Kidney glomerular epithelial cell (primary cell): Measurements from ENCODE around the gene PZP.
"Not testable (repeated sequence)": the region's sequence is repeated elsewhere in the genome, so short reads cannot be mapped to it uniquely, and the experiment has no call there.

Experiments used
- DNase-seq: peaks from one replicate; lab custom pipeline; 2025; lab: John Stamatoyannopoulos, UW

The PZP gene

GRCh38 chr12:9208229-9208628, at the start of gene PZP:
TSS of gene PZP (minus strand) at chr12:9208395. CDS start at chr12:9208341, 54 bp downstream.
- DNase-seq, result no peak

DNA sequence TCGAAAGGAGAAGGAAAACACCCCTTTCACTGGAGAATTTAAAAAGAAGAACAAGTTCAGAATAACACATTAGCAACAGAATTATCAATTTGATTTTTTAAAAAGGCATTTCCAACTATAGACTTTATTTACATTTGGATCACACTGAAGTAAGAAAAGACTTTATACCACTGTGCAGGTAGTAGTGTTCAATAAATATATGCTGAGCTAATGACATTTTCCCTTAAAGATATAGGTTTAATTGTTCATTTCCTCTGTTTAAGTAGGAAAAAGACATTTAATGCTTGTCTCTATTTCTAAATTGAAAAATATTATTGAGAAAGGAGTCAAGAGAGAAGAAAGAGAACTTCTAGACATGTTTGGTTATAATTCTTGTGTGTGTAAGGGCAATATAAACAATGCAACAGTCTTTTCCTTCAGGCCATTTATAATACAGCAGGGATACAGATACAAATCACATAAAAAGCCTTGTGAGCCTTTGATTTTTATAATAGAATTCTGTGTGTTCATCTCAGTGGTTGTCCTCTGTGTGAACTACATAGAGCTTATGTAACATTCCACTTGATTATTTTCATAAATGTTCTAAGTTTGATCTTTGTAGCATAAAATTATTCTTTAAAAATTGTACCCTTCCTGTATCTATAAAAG, 48.7 kb upstream of the PZP start:
- DNase-seq, result no peak

DNA sequence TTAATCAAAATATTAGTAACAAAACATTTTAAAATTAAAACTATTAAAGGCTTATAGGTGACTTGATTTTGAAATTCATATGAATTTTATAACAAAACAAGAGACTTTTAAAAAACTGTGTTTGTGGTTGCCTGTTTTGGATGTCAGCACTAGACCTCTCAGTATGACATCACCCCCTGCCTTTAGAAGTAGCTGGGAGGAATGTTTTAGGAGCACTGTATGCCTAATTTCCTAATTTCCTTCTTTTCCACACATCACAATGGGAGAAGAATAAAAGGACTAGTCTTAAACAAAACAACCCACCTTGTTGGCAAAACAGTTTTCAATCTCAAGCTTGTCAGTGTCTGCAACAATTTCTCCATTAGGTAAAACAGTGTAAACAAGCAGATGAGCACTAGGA, 48.1 kb upstream of the PZP start:
- no peak for DNase-seq

- DNase-seq, result no peak
Observed at GRCh38 chr12:9255837-9256236, 47.6 kb upstream of the PZP start.

DNA sequence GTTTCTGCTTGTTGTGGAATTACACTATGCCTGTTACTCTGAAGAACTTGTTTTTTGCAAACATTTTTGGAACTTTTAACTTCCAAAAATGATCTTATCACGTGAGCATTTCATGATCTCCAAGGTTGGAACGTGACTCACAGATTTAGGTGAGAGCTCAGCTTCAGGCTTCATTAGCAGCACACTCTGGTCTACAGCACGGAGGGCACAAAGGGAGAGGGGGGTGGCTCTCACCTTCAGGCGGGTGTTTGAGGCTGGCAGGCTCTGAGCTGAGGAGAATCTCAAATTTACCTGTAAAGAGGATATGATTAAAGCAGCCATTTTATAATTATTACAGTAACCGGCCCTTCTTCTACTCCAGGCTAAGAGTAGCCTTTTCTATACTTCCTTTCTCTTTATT, 45.3 kb upstream of the PZP start:
- no peak for DNase-seq

- DNase-seq, result not testable (repeated sequence)
Observed at GRCh38 chr12:9252791-9253190, 44.6 kb upstream of the PZP start.

GRCh38 chr12:9252256-9252655, 44.1 kb upstream of the PZP start:
- DNase-seq, result no peak

DNA sequence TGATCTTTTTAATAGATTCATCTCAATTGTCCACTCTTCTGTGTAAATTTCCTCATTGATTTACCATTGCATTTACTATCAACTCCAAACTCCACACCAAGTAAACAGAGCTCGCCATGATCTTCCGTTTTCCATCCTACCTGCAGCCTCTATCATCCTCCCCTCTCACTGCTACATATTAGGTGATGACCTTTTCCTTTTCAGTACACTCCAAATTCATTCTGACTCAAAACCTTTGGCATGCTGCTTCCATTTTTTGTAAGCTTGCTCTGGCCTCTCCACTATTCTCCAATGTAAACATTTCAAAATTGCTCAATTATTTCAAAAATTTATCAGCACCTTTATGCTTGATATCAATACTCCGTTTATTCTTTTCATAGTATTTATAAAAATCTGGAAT, 40.2 kb upstream of the PZP start:
- DNase-seq, result no peak

DNA sequence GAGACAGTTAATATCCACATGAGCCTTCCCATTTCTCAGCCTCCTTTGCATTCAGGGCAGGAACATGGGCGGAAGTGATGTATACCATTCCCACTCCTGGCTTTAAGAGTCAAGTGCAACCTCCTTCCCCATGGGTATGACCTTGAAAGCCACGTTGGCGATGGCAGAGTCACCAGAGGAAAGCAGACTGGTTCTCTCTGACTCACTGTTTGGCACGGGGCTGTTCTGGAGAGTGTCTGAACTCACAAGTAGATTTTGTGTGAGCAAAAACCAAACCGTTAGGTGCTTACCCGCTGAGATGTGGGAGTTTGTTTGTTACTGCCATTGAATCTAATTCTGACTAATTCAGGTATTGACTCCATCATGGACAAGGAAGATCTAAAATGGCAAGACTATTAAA, 36.7 kb upstream of the PZP start:
- no peak for DNase-seq

DNA sequence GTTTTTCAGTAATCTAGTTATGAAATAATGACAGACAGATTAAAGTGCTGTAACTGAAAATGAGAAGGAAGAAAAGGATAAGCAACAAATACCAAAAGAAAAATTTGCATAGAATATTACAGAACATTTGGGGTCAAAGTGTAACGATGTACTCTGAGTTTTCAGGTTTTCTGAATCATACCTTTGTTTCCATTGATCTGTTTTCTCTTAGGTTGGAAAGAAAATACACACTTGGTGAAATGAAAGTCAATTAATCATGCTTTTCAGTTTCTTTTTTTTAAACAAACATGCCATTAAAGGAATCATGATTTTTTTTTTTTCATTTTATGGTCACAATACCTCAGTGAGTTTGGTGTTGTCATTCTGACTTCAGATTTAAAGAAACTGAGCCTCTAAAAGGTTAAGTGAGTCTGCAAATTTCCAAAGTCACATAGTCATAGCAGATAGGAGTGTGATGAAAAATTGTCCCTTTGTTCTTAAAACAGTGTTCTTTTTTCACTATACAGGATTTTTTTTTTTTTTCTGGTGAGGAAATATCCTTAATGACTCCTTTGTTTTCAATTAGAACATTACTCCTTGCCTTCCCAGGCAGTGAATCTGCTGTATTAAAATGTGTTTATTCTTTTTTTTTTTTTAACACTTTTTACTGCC, 35.9 kb upstream of the PZP start:
- no peak for DNase-seq

DNA sequence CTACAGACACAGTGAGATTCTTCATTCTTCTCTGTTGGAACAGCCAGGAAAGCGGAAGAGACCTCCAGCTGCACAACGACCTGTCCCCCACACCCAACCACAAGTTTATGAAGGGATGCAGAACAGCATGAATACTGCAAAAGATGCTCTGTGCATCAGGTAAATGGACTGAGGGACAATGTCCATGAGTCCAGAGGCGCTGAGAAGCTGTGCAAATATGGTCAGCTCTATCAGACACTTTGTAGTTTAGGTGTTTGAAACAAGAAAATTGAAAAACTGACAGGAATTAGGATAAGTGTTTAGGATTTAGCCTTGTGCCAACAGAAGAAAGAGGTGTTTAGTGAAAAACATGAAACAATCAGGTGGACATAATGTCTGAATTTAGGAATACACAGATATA, 33.1 kb upstream of the PZP start:
- DNase-seq, result no peak

DNA sequence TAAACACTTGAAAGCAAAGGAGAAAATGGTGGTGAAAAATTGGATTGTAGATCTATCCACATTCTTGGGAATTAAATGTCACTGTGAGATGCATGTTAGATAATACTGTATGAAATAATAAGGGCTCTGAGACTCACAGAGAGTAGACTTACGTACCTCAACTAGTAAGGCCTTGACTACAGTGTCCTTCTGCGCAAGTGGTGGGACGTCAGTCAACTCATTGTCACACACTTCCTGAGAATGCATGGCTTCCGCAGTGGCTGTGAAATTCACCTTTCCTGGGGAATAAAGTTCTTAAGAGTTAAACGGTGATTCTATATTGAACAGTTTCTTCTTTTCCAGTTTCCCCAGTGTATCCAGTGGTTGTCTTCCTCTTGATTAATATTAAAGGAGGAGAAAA, 32.6 kb upstream of the PZP start:
- DNase-seq, result no peak

DNA sequence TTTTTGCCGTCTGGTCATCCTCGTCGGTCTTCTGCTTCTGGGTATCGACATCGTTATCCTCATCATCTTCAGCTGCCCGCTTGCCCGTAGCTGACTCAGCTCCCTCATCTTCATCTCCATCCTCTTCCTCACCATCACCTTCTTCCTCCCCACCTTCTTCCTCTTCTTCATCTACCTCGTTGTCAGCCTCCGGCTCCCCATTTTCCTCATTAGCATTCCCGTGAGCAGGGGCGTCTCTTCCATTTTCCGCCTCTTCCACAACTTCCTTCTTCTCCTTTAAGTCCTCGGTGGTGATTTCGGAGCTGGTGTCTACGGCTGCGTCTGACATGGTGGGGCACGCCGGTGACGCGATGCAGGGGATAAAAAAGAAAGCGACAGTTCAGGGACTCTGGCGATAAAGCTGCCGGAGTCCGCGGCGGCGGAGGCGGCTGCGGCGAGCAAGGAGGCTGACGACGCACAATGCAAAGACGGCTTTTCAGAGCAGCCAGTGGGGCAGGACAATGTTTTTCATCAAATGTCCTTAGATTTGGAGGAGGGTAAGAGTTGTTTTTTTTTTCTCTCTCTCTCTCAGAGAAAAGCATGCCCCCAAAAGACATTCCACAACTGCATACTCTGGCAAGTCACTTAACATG, 31.9 kb upstream of the PZP start:
- DNase-seq, result not testable (repeated sequence)

- no peak for DNase-seq
Observed at GRCh38 chr12:9237286-9237685, 29.1 kb upstream of the PZP start.

- no peak for DNase-seq
Observed at GRCh38 chr12:9235519-9235918, 27.3 kb upstream of the PZP start.

DNA sequence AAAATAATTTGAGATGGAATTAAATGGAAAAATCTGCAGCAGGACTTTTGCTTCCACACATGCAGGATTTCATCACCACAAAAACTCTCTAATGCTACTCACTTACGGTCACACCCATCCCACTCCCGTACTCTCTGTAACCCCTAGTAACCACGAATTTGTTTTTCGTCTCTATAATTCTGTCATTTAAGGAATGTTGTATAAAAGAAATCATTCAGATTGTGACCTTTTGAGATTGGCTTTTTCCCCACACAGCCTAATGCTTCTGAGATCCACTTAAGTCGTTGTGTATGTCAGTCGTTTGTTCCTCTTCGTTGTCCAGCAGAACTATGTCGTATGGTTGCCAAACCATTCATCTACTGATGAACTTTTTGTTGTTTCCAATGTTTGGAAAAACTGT, 19.8 kb upstream of the PZP start:
- no peak for DNase-seq

- DNase-seq, result no peak
Observed at GRCh38 chr12:9223830-9224229, 15.6 kb upstream of the PZP start.

DNA sequence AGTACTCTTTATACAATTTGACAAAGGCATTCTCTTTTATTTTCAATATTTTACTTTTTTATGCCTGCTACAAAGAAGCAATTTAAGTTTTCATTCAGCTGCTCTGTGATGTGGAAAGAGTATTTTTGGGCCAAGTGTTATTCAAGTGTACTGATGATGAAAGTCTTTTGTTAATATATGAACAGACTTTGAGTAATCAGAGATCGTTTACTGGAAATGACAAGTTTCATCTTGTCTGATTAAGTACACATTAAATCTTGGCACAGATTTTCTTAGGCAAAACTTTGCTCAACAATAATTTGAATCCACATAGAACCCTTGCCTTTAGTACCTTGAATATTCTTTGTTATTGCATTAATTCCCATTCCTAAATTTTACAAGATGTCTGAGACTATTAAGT, 13.3 kb upstream of the PZP start:
- no peak for DNase-seq

DNA sequence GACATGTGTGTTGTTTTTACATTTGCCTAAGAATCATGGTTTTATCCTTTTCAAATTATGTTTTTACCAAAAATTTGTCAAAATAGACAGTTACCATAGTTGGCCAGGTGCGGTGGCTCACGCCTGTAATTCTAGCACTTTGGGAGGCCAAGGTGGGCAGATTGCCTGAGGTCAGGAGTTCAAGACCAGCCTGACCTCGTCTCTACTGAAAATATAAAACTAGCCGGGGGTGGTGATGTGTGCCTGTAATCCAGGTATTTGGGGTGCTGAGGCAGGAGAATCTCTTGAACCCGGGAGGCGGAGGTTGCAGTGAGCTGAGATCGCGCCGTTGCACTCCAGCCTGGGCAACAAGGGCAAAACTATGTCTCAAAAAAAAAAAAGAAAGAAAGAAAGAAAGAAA, 12.8 kb upstream of the PZP start:
- DNase-seq, result not testable (repeated sequence)

DNA sequence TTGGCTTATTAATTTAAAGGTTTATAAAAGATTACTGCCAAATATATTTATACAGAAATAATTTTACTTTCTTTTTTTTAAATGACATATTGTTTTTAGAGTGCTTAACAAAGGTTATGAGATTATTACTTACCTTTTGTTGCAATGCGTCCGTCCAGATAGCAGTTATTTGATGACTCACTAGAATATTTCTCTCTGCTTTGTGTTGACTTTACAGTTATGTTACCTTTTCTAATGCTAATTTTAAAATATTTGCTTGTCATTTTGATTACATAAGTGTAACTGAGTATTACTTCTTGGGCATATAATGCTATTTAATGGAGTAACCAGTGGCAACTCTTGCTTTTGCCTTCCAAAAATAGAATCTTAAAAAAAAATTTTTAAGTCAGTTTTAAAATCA, 6.3 kb upstream of the PZP start:
- DNase-seq, result no peak

DNA sequence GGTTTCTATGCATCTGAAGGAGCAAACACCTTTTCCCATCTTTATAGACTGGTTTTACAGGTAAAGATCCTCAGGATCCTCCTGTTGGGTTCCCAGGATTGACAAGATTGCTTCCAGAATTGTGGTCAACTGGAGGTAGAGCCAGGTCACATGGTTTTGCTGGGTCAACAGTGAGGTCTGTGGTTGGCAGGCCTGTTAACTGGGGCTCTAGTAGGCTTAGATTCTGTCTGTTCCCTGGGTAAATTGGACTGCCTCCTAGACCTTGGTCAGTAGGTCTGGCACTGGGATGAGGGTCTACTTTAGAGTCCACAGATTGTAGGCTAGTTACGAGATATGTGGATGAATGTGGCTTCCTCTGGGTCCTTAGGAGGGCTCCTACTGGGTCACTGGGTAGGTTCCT, 3.5 kb upstream of the PZP start:
- no peak for DNase-seq

GRCh38 chr12:9204380-9204779, 3.8 kb downstream of the PZP start:
- DNase-seq, result no peak

- DNase-seq, result no peak
Observed at GRCh38 chr12:9198012-9198411, 10.2 kb downstream of the PZP start.

DNA sequence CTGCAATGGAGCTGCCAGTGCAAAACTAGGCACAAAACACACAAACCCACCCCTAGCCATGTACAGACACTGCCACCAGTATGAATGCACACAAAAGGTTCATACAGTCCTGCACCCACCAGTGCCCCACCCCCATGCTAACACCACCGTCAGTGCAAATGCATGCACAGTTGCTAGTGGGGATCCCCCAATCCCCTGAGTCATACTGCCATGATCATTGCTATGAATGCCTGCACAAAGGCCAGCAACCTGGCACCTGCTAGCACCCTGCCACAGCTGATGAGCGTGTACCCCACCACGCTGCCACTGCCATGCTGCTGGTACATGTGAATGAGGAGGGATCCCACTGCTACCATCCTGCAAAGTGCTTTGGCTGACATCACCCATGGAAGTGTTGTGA, 23.9 kb downstream of the PZP start:
- DNase-seq, result no peak
